Activated CD4-positive, alpha-beta memory T cell treated with anti-CD3 and anti-CD28 coated beads, Interleukin-2, amount 10 ng/mL, durations not matched to agents 7 days and 5 days (primary cell): ENCODE measurements around the gene C16orf78. TPM values are rescaled to one million over a fixed set of nuclear protein-coding genes. Genes with fewer than 3 reads are reported as not detected.
A peak's percentile ranks its signal among the peaks of the same experiment; 100 is the strongest.

ENCODE experiments used
- CTCF ChIA-PET: fragments of 350-600 bp; sonication (Branson Sonifier 250); formaldehyde crosslinking; loops from one replicate; lab custom pipeline; 2021; ENCODE audit warnings: antibody characterized with exemption, inconsistent platforms; lab: Charles Lee
- POLR2A ChIA-PET: fragments of 350-600 bp; sonication (Branson Sonifier 250); formaldehyde crosslinking; loops from one replicate; lab custom pipeline; 2021; ENCODE audit warnings: antibody characterized with exemption; lab: Charles Lee
- DNase-seq: peaks from one replicate; pipeline ENCODE4 v3.0.0-alpha.2; 2020
- H3K27ac Mint-ChIP-seq: one replicate; pipeline ENCODE4 v1.8.0; 2021; ENCODE audit warnings: mild to moderate bottlenecking, mixed read lengths
- H3K27me3 Mint-ChIP-seq: one replicate; pipeline ENCODE4 v1.8.0; 2021; ENCODE audit warnings: mixed read lengths
- H3K36me3 Mint-ChIP-seq: one replicate; pipeline ENCODE4 v1.8.0; 2021; ENCODE audit warnings: low read depth, mixed read lengths
- H3K4me1 Mint-ChIP-seq: one replicate; pipeline ENCODE4 v1.8.0; 2021; ENCODE audit warnings: mixed read lengths
- H3K4me3 Mint-ChIP-seq: one replicate; pipeline ENCODE4 v1.8.0; 2021; ENCODE audit warnings: mild to moderate bottlenecking, mixed read lengths
- H3K9me3 Mint-ChIP-seq: one replicate; pipeline ENCODE4 v1.8.0; 2021; ENCODE audit warnings: mixed read lengths
- total RNA-seq, 2 experiments: library from RNA; stranded (reverse); gene quantifications; one replicate each; pipeline ENCODE4 v1.2.3, GENCODE V29; 2021

Gene C16orf78
- total RNA-seq, 2 experiments from 2014 or later, result not detected

DNA sequence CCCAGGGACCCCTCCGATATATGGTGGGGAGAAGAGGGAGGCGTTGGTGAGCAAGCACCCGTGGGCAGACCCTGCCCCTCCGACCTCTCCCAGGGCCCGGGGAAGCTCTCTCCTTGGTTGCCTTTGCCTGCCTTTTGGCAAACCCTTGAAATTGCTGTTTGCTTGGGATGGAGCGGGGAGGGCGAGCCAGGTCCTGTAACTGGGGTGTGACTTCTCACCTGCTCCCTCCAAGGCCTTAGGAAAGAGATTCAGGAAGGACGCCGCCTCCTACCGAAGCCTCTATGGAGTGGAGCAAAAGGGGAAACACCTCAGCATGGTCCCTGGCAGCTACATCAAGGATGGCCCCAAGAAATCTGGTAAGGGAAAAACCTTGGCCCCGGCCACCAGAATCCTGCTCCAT is 4.6 kb downstream of the C16orf78 start:
- H3K9me3 Mint-ChIP-seq, result peaks cover 2% of the 10 kb centered on the region
- POLR2A ChIA-PET, result no interaction called here
- no peak overlapping the region for H3K27ac Mint-ChIP-seq
- H3K27me3 Mint-ChIP-seq, result no peaks in the 10 kb centered on the region
- CTCF ChIA-PET, result no interaction called here
- H3K4me3 Mint-ChIP-seq, result no peak overlapping the region
- no peaks in the 10 kb centered on the region for H3K4me1 Mint-ChIP-seq
- H3K36me3 Mint-ChIP-seq, result no peaks in the 10 kb centered on the region
- no peak for DNase-seq

- CTCF ChIA-PET, result no interaction called here
- POLR2A ChIA-PET, result no interaction called here
- DNase-seq, result no peak
Measured at GRCh38 chr16:49378816-49379215, 5.2 kb downstream of the C16orf78 start.

DNA sequence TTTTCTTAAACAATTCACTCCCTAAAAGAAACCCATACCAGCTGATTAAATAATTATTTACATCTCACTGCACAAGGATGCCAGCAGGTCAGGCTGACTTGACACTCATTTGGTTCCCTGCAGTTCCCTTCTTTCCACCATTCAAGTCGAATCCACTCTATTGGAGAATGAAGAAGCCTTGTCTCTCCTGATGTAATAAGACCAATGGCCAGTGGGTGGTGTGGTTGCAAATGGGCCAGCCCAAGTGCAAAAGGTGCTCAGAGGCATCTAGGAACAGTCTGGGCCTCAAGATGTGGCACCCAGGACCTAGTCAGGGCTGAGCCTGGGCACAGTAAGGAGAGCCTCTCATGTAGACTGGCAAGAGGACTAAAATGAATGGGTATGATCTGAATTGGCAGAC is 9.3 kb downstream of the C16orf78 start:
- H3K9me3 Mint-ChIP-seq, result peaks cover 2% of the 10 kb centered on the region
- no peak for DNase-seq
- no peaks in the 10 kb centered on the region for H3K27me3 Mint-ChIP-seq
- ChIA-PET CTCF (no interaction called here), POLR2A (no interaction called here)
- H3K36me3 Mint-ChIP-seq, result no peaks in the 10 kb centered on the region
- no peaks in the 10 kb centered on the region for H3K4me1 Mint-ChIP-seq
- no peak overlapping the region for H3K27ac Mint-ChIP-seq
- H3K4me3 Mint-ChIP-seq, result no peak overlapping the region

More at GRCh38 chr16:49378816-49379215, 5.2 kb downstream of the C16orf78 start:
- Mint-ChIP-seq H3K9me3 (peaks cover 2% of the 10 kb centered on the region), H3K27ac (no peak overlapping the region), H3K27me3 (no peaks in the 10 kb centered on the region), H3K4me3 (no peak overlapping the region), H3K36me3 (no peaks in the 10 kb centered on the region), H3K4me1 (no peaks in the 10 kb centered on the region)

GRCh38 chr16:49395021-49395420 is 21.4 kb downstream of the C16orf78 start:
- ChIA-PET CTCF (no interaction called here), POLR2A (no interaction called here)
- H3K27me3 Mint-ChIP-seq, result peaks cover 2% of the 10 kb centered on the region
- H3K27ac Mint-ChIP-seq, result no peak overlapping the region
- no peak for DNase-seq
- no peaks in the 10 kb centered on the region for H3K36me3 Mint-ChIP-seq
- H3K9me3 Mint-ChIP-seq, result no peaks in the 10 kb centered on the region
- H3K4me1 Mint-ChIP-seq, result no peaks in the 10 kb centered on the region
- no peak overlapping the region for H3K4me3 Mint-ChIP-seq

DNA sequence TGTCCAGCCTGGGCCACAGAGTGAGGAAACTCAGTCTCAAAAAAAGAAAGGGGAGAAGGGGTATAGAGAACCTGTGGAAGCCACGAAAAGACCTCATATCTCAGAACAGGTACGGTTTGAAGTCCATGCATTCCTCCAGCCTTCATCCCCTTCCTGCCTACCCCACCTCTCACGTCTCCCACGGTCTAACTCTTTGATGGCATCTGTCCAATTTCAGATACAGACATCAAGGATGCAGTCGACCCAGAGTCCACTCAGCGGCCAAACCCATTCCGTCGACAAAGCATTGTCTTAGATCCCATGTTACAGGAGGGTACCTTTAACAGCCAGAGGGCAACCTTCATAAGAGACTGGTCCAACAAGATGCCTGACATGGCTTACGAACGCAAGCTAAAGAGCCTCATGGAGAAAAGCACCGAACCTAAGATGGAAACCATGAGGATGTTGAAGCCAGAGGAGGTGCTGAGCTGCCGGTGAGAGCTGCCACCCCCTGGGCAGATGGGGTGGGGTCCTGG is 22.7 kb downstream of the C16orf78 start:
- Mint-ChIP-seq H3K27ac (no peak overlapping the region), H3K4me1 (no peaks in the 10 kb centered on the region), H3K36me3 (no peaks in the 10 kb centered on the region), H3K4me3 (no peak overlapping the region), H3K9me3 (no peaks in the 10 kb centered on the region), H3K27me3 (peaks cover 2% of the 10 kb centered on the region)
- DNase-seq, result no peak
- POLR2A ChIA-PET, result no interaction called here
- CTCF ChIA-PET, result no interaction called here

- ChIA-PET POLR2A (no interaction called here), CTCF (no interaction called here)
- H3K36me3 Mint-ChIP-seq, result no peaks in the 10 kb centered on the region
- no peaks in the 10 kb centered on the region for H3K27me3 Mint-ChIP-seq
- no peaks in the 10 kb centered on the region for H3K9me3 Mint-ChIP-seq
- no peak overlapping the region for H3K4me3 Mint-ChIP-seq
- no peak for DNase-seq
- no peaks in the 10 kb centered on the region for H3K4me1 Mint-ChIP-seq
- no peak overlapping the region for H3K27ac Mint-ChIP-seq
Measured at GRCh38 chr16:49398761-49399160, 25.2 kb downstream of the C16orf78 start.

GRCh38 chr16:49399594-49400364 is 26.2 kb downstream of the C16orf78 start:
- H3K36me3 Mint-ChIP-seq, result no peaks in the 10 kb centered on the region

GRCh38 chr16:49400611-49401010 is 27.0 kb downstream of the C16orf78 start:
- Mint-ChIP-seq H3K9me3 (no peaks in the 10 kb centered on the region), H3K4me3 (no peak overlapping the region), H3K4me1 (no peaks in the 10 kb centered on the region), H3K27ac (no peak overlapping the region), H3K27me3 (no peaks in the 10 kb centered on the region), H3K36me3 (no peaks in the 10 kb centered on the region)
- no peak for DNase-seq
- CTCF ChIA-PET, result no interaction called here
- POLR2A ChIA-PET, result no interaction called here

More at GRCh38 chr16:49399594-49400364, 26.2 kb downstream of the C16orf78 start:
- ChIA-PET POLR2A (no interaction called here), CTCF (no interaction called here)
- H3K9me3 Mint-ChIP-seq, result no peaks in the 10 kb centered on the region
- H3K27me3 Mint-ChIP-seq, result no peaks in the 10 kb centered on the region
- H3K4me3 Mint-ChIP-seq, result no peak overlapping the region
- no peaks in the 10 kb centered on the region for H3K4me1 Mint-ChIP-seq
- no peak overlapping the region for H3K27ac Mint-ChIP-seq
- no peak for DNase-seq

GRCh38 chr16:49405123-49405522 is 31.5 kb downstream of the C16orf78 start:
- Mint-ChIP-seq H3K9me3 (no peaks in the 10 kb centered on the region), H3K4me3 (no peak overlapping the region), H3K4me1 (no peaks in the 10 kb centered on the region), H3K27ac (no peak overlapping the region), H3K27me3 (no peaks in the 10 kb centered on the region), H3K36me3 (no peaks in the 10 kb centered on the region)
- no peak for DNase-seq
- ChIA-PET POLR2A (no interaction called here), CTCF (no interaction called here)

- no peaks in the 10 kb centered on the region for H3K36me3 Mint-ChIP-seq
- no peak overlapping the region for H3K4me3 Mint-ChIP-seq
- no peaks in the 10 kb centered on the region for H3K9me3 Mint-ChIP-seq
- no peaks in the 10 kb centered on the region for H3K4me1 Mint-ChIP-seq
- DNase-seq, result no peak
- POLR2A ChIA-PET, result no interaction called here
- no peak overlapping the region for H3K27ac Mint-ChIP-seq
- no peaks in the 10 kb centered on the region for H3K27me3 Mint-ChIP-seq
- CTCF ChIA-PET, result no interaction called here
Measured at GRCh38 chr16:49405530-49405929, 31.9 kb downstream of the C16orf78 start.

GRCh38 chr16:49407873-49408550 is 34.4 kb downstream of the C16orf78 start:
- H3K27ac Mint-ChIP-seq, result no peak overlapping the region
- POLR2A ChIA-PET, result no interaction called here
- H3K4me1 Mint-ChIP-seq, result no peaks in the 10 kb centered on the region
- no peaks in the 10 kb centered on the region for H3K36me3 Mint-ChIP-seq
- DNase-seq, result peak; percentile 66
- H3K27me3 Mint-ChIP-seq, result no peaks in the 10 kb centered on the region
- no peaks in the 10 kb centered on the region for H3K9me3 Mint-ChIP-seq
- CTCF ChIA-PET, result no interaction called here
- H3K4me3 Mint-ChIP-seq, result no peak overlapping the region

DNA sequence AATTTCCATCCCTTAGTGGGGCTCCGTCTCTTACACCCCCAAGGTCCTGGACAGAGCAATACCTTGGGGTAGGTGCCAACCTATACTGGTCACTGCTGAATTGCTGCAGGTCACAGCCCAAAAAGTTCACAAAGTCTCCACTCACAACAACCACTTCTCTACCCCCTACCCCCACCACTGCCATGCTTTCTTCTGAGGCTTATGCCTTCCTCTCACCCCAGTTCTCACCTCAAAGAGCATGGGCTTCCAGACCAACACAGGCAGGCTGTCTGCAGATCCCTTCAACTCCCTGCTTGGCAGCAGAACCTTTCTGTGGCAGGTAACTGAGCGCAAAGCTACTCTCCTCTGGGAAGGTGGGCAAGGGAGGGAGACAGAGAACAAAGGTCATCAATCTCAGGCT is 35.5 kb downstream of the C16orf78 start:
- ChIA-PET POLR2A (no interaction called here), CTCF (interaction anchor here (0.7 kb wide), 1 partner anchor 513 kb away, joined by 3 read pairs; no protein-coding TSS in a partner anchor)
- Mint-ChIP-seq H3K27ac (no peak overlapping the region), H3K9me3 (no peaks in the 10 kb centered on the region), H3K27me3 (no peaks in the 10 kb centered on the region), H3K36me3 (no peaks in the 10 kb centered on the region), H3K4me1 (no peaks in the 10 kb centered on the region), H3K4me3 (no peak overlapping the region)
- no peak for DNase-seq

DNA sequence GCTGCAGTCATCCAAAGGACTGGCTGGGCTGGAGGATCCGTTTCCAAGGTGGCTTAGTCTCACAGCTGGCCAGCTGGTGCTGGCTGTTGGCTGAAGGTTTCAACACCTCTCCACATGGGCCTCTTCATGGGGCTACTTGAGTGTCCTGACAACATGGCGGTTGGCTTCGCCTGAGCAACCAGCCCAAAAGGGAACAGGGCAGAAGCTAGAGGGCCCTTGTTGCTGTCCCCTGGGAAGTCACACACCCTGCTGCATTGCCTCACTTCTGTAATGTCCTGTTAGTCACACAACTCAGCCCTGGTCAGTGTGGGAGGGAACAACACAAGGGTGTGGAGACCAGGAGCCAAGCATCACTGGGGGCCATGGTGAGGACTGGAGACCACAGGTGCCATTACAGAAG is 36.6 kb downstream of the C16orf78 start:
- ChIA-PET CTCF (interaction anchor here (2.2 kb wide), 1 partner anchor 183 kb away, joined by 6 read pairs; no protein-coding TSS in a partner anchor), POLR2A (no interaction called here)
- Mint-ChIP-seq H3K4me1 (no peaks in the 10 kb centered on the region), H3K4me3 (no peak overlapping the region), H3K36me3 (no peaks in the 10 kb centered on the region), H3K27ac (no peak overlapping the region), H3K9me3 (no peaks in the 10 kb centered on the region), H3K27me3 (no peaks in the 10 kb centered on the region)
- DNase-seq, result no peak
